ENCODE data around the gene MTUS2.

MTUS2 gene

DNA sequence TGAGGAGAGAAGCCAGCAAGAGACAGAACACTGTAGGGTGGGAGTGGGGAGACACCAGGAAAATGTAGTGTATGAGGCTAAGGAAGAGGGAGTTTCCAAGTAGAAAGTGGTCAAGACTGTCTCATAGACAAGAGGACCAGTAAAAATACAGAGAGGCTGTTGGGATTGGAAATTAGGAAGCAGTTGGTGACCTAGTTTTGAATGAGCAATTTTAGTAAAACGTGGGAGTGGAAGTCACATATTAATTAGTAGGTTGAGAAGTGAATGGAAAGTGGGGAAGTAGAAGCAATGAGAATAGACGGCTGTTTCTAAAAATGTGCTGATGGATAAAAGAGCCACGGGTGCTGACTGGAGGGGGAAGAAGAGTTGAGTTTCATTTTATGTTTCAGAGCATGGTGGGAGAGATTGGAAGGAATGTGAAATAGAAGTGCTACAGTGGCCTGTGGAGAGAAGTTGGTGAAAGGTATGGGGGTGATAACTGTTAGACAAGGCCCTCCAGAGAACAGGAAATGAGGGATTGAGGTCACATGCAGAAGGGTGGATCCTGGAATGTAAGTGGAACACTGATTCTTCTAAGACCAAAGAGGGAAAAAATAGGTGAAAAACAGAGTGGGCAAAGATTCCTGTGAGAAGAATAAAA, 247.3 kb downstream of the MTUS2 start:
- DNase-seq (ENCODE audit: extremely low spot score): no peak
- CTCF ChIA-PET: no interaction called here
- POLR2A ChIA-PET: no interaction called here
- TF ChIP-seq FOXK2 (IDR thresholded peaks at IDR 0.05) (no peak), ELF4 (IDR thresholded peaks at IDR 0.05) (no peak), ZNF384 (IDR thresholded peaks at IDR 0.05) (no peak), TARDBP (IDR thresholded peaks at IDR 0.05) (no peak)

- DNase-seq (ENCODE audit: extremely low spot score): no peak
- ChIA-PET CTCF (no interaction called here), POLR2A (no interaction called here)
- TF ChIP-seq BHLHE40 (IDR thresholded peaks at IDR 0.05; ENCODE audit: borderline replicate concordance) (no peak), FOXA1 (IDR thresholded peaks at IDR 0.05) (no peak), FOXK2 (IDR thresholded peaks at IDR 0.05) (no peak), SUZ12 (IDR thresholded peaks at IDR 0.05) (no peak), FOXM1 (IDR thresholded peaks at IDR 0.05; ENCODE audit: borderline replicate concordance) (no peak), HDGF (IDR thresholded peaks at IDR 0.05; ENCODE audit: borderline replicate concordance) (no peak), NFRKB (IDR thresholded peaks at IDR 0.05) (no peak), TARDBP (IDR thresholded peaks at IDR 0.05) (no peak), ELF4 (IDR thresholded peaks at IDR 0.05) (no peak), LEF1 (IDR thresholded peaks at IDR 0.05; ENCODE audit: borderline replicate concordance) (no peak), ZNF384 (IDR thresholded peaks at IDR 0.05) (no peak), ARNT (IDR thresholded peaks at IDR 0.05) (no peak), CTBP1 (IDR thresholded peaks at IDR 0.05; ENCODE audit: borderline replicate concordance) (no peak), PKNOX1 (IDR thresholded peaks at IDR 0.05) (no peak), L3MBTL2 (conservative IDR thresholded peaks at IDR 0.05) (no peak), SP1 (IDR thresholded peaks at IDR 0.05) (no peak)
Measured at GRCh38 chr13:29073755-29074154, 253.6 kb downstream of the MTUS2 start.

- ChIA-PET CTCF (no interaction called here), POLR2A (no interaction called here)
- no peak for DNase-seq (ENCODE audit: extremely low spot score)
- no peak for TF ChIP-seq HDGF (IDR thresholded peaks at IDR 0.05; ENCODE audit: borderline replicate concordance)
- no peak for TF ChIP-seq CTBP1 (IDR thresholded peaks at IDR 0.05; ENCODE audit: borderline replicate concordance)
- TF ChIP-seq LEF1 (IDR thresholded peaks at IDR 0.05; ENCODE audit: borderline replicate concordance): no peak
- TF ChIP-seq TARDBP (IDR thresholded peaks at IDR 0.05): no peak
- TF ChIP-seq ZNF384 (IDR thresholded peaks at IDR 0.05): no peak
- no peak for TF ChIP-seq FOXA1 (IDR thresholded peaks at IDR 0.05)
- TF ChIP-seq ARNT (IDR thresholded peaks at IDR 0.05): no peak
Measured at GRCh38 chr13:29077051-29077813, 257.1 kb downstream of the MTUS2 start.

DNA sequence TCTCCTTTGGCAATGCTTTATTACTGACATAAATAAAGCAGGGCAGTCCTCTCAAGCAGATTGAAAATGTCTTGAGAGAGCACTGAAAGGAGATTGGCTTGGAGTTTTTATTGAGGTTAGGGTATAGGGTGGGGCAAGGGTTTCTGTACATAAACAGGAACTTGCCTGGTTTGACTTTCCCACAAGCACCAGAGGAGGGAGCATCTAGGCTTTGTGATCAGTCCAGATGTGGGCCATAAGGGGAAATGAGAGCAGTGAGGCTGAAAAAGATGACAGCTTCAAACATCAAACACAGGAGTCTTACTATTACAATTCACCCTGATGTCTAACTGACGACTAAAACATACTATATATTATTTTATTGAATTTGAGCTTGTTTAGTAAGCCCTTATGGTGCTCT, 260.9 kb downstream of the MTUS2 start:
- DNase-seq (ENCODE audit: extremely low spot score): no peak
- POLR2A ChIA-PET: no interaction called here
- TF ChIP-seq HDGF (IDR thresholded peaks at IDR 0.05; ENCODE audit: borderline replicate concordance) (no peak), FOXM1 (IDR thresholded peaks at IDR 0.05; ENCODE audit: borderline replicate concordance) (no peak), CTBP1 (IDR thresholded peaks at IDR 0.05; ENCODE audit: borderline replicate concordance) (no peak), LEF1 (IDR thresholded peaks at IDR 0.05; ENCODE audit: borderline replicate concordance) (no peak), SUZ12 (IDR thresholded peaks at IDR 0.05) (no peak), ARNT (IDR thresholded peaks at IDR 0.05) (no peak), ELF4 (IDR thresholded peaks at IDR 0.05) (no peak), NFRKB (IDR thresholded peaks at IDR 0.05) (no peak), L3MBTL2 (conservative IDR thresholded peaks at IDR 0.05) (no peak), SP1 (IDR thresholded peaks at IDR 0.05) (no peak), PKNOX1 (IDR thresholded peaks at IDR 0.05) (no peak), FOXK2 (IDR thresholded peaks at IDR 0.05) (no peak), FOXA1 (IDR thresholded peaks at IDR 0.05) (no peak), ZNF384 (IDR thresholded peaks at IDR 0.05) (no peak), BHLHE40 (IDR thresholded peaks at IDR 0.05; ENCODE audit: borderline replicate concordance) (no peak), TARDBP (IDR thresholded peaks at IDR 0.05) (no peak)
- CTCF ChIA-PET: no interaction called here

- ChIA-PET CTCF (no interaction called here), POLR2A (no interaction called here)
- no peak for DNase-seq (ENCODE audit: extremely low spot score)
- no peak for TF ChIP-seq BHLHE40 (IDR thresholded peaks at IDR 0.05; ENCODE audit: borderline replicate concordance)
- TF ChIP-seq TARDBP (IDR thresholded peaks at IDR 0.05): no peak
- no peak for TF ChIP-seq LEF1 (IDR thresholded peaks at IDR 0.05; ENCODE audit: borderline replicate concordance)
- no peak for TF ChIP-seq SUZ12 (IDR thresholded peaks at IDR 0.05)
- no peak for TF ChIP-seq PKNOX1 (IDR thresholded peaks at IDR 0.05)
- no peak for TF ChIP-seq FOXK2 (IDR thresholded peaks at IDR 0.05)
- no peak for TF ChIP-seq ARNT (IDR thresholded peaks at IDR 0.05)
- TF ChIP-seq HDGF (IDR thresholded peaks at IDR 0.05; ENCODE audit: borderline replicate concordance): no peak
- TF ChIP-seq FOXM1 (IDR thresholded peaks at IDR 0.05; ENCODE audit: borderline replicate concordance): no peak
- no peak for TF ChIP-seq ZNF384 (IDR thresholded peaks at IDR 0.05)
- TF ChIP-seq ELF4 (IDR thresholded peaks at IDR 0.05): no peak
- no peak for TF ChIP-seq FOXA1 (IDR thresholded peaks at IDR 0.05)
- TF ChIP-seq L3MBTL2 (conservative IDR thresholded peaks at IDR 0.05): no peak
- TF ChIP-seq NFRKB (IDR thresholded peaks at IDR 0.05): no peak
- TF ChIP-seq SP1 (IDR thresholded peaks at IDR 0.05): no peak
- TF ChIP-seq CTBP1 (IDR thresholded peaks at IDR 0.05; ENCODE audit: borderline replicate concordance): no peak
Measured at GRCh38 chr13:29081697-29082440, 261.7 kb downstream of the MTUS2 start.

Measured in HEK293T (cell line).